Endothelial cell (in vitro differentiated cells): ENCODE measurements around the gene ATP9A. TPM values are rescaled to one million over a fixed set of nuclear protein-coding genes. Genes with fewer than 3 reads are reported as not detected.
A peak's percentile ranks its signal among the peaks of the same experiment; 100 is the strongest.

Source experiments
- DNase-seq: peaks from one replicate; pipeline ENCODE4 v3.0.0; 2021; ENCODE audit warnings: low spot score
- H3K27ac Mint-ChIP-seq: one replicate; pipeline ENCODE4 v1.8.0; 2021; ENCODE audit warnings: mixed read lengths, inconsistent platforms; ENCODE audit not compliant: unreplicated experiment
- H3K27me3 Mint-ChIP-seq: one replicate; pipeline ENCODE4 v1.8.0; 2021; ENCODE audit warnings: mild to moderate bottlenecking, moderate library complexity, mixed read lengths, inconsistent platforms; ENCODE audit not compliant: unreplicated experiment
- H3K36me3 Mint-ChIP-seq: one replicate; pipeline ENCODE4 v1.8.0; 2021; ENCODE audit warnings: mild to moderate bottlenecking, low read depth, mixed read lengths, inconsistent platforms; ENCODE audit not compliant: unreplicated experiment
- H3K4me1 Mint-ChIP-seq: one replicate; pipeline ENCODE4 v1.8.0; 2021; ENCODE audit warnings: mild to moderate bottlenecking, mixed read lengths, inconsistent platforms; ENCODE audit not compliant: unreplicated experiment
- H3K4me3 Mint-ChIP-seq: one replicate; pipeline ENCODE4 v1.8.0; 2021; ENCODE audit warnings: mild to moderate bottlenecking, mixed read lengths, inconsistent platforms; ENCODE audit not compliant: unreplicated experiment
- H3K9me3 Mint-ChIP-seq: one replicate; pipeline ENCODE4 v1.8.0; 2021; ENCODE audit warnings: mixed read lengths, inconsistent platforms; ENCODE audit not compliant: unreplicated experiment
- total RNA-seq: library from RNA; stranded (reverse); fragmentation: NEBNext Ultra II Directional; extraction: Animal tissue kit (Norgen Biotek cat#: 25700); gene quantifications from one replicate; pipeline ENCODE4 v1.2.1, GENCODE V29; 2021; ENCODE audit not compliant: unreplicated experiment
- TF ChIP-seq, protein P1 (sequence below): fragments of 200-600 bp; sonication (generic); IDR thresholded peaks from one replicate; pipeline ENCODE4 v1.5.0; 2021; ENCODE audit warnings: antibody characterized with exemption; ENCODE audit not compliant: unreplicated experiment

The ATP9A gene
- total RNA-seq, 1 donor from 2014 or later = 30.6 TPM

DNA sequence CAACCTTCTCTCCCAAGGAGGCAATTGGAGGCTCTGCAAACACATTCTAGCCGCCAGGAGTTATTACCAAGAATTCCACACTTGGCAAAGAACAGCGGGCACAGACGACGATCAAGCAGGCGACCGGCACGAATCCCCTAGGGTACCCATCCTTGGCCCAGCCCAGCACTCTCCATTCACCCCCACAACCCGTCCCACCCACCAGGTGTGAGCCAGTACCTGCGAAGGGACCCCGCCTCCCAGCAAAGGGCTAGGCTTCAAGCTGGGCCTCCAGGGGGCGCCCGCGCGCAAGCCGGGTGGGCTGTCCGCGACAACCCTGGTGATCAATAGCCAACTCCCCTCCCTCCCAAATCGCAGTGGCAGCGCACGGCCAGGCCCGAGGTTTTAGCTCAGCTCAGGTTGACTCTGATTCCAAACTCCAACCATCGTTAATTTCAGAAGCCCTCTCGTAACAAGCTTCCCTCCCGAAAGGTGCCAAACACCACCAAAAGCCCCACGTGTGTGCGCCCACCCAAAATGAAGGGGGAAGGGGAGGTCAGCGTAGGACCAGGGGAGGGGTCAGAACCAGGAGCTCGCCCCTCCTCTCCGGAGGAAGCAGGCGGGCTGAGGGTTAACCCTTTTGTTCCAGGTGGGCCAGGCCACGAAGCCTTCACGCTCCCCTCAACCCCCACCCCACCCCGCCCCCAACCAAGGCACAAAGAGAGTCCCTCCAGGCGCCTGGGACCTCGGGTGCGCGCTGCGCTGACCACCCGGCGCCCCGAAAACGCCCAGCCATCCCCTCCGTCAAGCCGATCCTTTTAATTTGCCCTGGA lies 32.1 kb upstream of the ATP9A start:
- Mint-ChIP-seq H3K9me3 (no peaks in the 10 kb centered on the region), H3K27me3 (peaks cover 4% of the 10 kb centered on the region), H3K36me3 (no peaks in the 10 kb centered on the region), H3K27ac (peak overlapping the region; percentile 84), H3K4me3 (peak overlapping the region; percentile 98), H3K4me1 (peaks cover 38% of the 10 kb centered on the region)
- DNase-seq = peak; percentile 96
- TF ChIP-seq, protein P1, sequence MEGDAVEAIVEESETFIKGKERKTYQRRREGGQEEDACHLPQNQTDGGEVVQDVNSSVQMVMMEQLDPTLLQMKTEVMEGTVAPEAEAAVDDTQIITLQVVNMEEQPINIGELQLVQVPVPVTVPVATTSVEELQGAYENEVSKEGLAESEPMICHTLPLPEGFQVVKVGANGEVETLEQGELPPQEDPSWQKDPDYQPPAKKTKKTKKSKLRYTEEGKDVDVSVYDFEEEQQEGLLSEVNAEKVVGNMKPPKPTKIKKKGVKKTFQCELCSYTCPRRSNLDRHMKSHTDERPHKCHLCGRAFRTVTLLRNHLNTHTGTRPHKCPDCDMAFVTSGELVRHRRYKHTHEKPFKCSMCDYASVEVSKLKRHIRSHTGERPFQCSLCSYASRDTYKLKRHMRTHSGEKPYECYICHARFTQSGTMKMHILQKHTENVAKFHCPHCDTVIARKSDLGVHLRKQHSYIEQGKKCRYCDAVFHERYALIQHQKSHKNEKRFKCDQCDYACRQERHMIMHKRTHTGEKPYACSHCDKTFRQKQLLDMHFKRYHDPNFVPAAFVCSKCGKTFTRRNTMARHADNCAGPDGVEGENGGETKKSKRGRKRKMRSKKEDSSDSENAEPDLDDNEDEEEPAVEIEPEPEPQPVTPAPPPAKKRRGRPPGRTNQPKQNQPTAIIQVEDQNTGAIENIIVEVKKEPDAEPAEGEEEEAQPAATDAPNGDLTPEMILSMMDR = peak; percentile 93

DNA sequence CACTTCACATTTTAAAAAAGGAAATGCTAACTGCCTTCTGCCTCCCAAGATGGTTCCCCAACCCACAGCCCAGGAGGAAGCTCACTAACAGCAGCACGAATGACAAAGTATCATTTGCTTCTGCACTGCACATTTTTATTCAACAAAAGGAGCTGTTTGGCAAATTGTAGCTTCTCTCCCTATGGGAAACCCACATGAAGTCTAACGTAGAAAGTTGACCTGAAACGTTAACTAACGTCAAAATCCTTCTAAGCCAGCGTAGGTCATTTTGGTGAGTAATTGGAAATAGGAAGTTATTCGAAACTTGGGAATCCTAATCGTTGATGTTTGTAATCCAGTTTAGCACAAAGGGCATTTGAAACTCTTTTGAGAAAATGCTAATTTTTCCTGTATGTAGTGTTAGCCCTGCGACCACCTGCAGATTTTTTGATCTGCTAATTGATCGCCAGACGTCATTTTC lies 31.2 kb upstream of the ATP9A start:
- TF ChIP-seq, protein P1 = no peak
- H3K4me3 Mint-ChIP-seq = peak overlapping the region; percentile 98
- H3K9me3 Mint-ChIP-seq = no peaks in the 10 kb centered on the region
- no peaks in the 10 kb centered on the region for H3K36me3 Mint-ChIP-seq
- H3K27ac Mint-ChIP-seq = peak overlapping the region; percentile 64
- no peak for DNase-seq
- H3K4me1 Mint-ChIP-seq = peaks cover 38% of the 10 kb centered on the region
- H3K27me3 Mint-ChIP-seq = peaks cover 4% of the 10 kb centered on the region

DNA sequence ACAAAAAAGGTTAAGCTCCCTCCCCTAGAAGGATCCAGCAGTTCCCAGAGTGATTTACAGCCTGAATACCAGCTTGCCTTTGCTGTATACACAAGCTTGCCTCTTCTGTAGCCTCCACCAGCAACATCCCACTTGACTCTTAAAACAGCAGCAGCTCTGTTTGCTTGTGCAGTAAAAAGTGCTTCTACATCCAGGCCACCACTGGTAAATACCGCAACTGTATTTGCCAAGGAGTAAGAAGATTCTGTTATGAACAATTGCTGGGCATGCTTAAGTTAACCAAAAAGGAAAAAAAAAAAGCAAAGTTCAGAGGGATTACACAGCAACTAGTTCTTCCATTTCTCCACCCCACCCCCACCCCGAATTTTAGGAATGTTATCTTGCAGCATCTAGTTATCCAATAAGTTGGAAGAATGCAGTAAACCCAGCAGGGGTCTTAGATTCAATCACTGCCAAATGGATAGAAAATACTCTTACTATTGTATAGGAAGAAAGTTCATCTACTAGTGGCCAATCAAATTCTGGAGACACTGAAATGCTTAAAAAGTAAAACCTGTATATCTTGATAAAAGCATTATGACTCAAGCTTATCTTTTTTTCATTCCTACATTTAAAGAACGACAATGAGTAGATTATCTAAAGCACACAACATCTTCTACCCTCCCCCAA lies 29.3 kb upstream of the ATP9A start:
- Mint-ChIP-seq H3K4me1 (peaks cover 37% of the 10 kb centered on the region), H3K27ac (peak overlapping the region; percentile 52), H3K36me3 (peaks cover 4% of the 10 kb centered on the region), H3K9me3 (no peaks in the 10 kb centered on the region), H3K27me3 (peaks cover 6% of the 10 kb centered on the region), H3K4me3 (peak overlapping the region; percentile 49)
- DNase-seq = no peak
- TF ChIP-seq, protein P1 = no peak

DNA sequence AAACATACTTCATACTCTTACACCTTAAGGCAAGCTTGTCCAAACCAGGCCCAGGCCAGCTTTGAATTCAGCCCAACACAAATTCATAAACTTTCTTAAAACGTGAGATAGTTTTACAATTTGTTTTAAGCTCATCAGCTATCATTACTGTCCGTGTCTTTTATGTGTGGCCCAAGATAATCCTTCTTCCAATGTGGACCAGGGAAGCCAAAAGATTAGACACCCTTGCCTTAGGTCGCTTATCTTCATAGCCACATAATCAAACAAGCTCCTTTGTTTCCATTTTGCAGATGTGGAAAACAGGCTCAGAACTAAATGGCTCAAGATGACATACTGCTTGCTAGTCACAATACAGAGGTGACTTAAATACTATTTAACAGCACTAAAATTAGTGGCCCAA lies 28.1 kb upstream of the ATP9A start:
- H3K9me3 Mint-ChIP-seq = no peaks in the 10 kb centered on the region
- H3K27me3 Mint-ChIP-seq = peaks cover 6% of the 10 kb centered on the region
- H3K4me1 Mint-ChIP-seq = peaks cover 34% of the 10 kb centered on the region
- no peak overlapping the region for H3K27ac Mint-ChIP-seq
- H3K4me3 Mint-ChIP-seq = no peak overlapping the region
- TF ChIP-seq, protein P1 = no peak
- peaks cover 4% of the 10 kb centered on the region for H3K36me3 Mint-ChIP-seq
- DNase-seq = no peak

DNA sequence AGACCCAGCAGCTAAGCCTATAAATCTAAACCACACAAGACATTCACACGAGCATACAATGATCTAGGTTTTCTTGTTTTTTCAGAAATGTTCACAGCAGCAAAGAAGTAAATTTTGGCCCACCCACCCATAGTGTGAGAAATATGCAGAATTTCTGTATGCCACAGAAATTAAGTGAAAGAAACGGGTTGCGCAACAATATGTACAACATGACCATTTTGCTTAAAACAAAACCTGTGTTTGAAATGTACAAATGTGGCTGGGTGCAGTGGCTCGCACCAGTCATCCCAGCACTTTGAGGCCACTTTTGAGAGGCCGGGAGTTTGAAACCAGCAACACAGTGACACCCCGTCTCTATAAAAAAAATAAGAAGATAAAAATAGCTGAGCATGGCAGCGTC lies 24.8 kb upstream of the ATP9A start:
- Mint-ChIP-seq H3K36me3 (peaks cover 29% of the 10 kb centered on the region), H3K4me1 (peaks cover 14% of the 10 kb centered on the region), H3K9me3 (no peaks in the 10 kb centered on the region), H3K4me3 (peak overlapping the region; percentile 81), H3K27ac (peak overlapping the region; percentile 80), H3K27me3 (peaks cover 3% of the 10 kb centered on the region)
- TF ChIP-seq, protein P1 = no peak
- DNase-seq = no peak
